Measurements from ENCODE around the gene PIK3CD.
"Not testable (repeated sequence)": the region's sequence is repeated elsewhere in the genome, so short reads cannot be mapped to it uniquely, and the experiment has no call there.

DNA sequence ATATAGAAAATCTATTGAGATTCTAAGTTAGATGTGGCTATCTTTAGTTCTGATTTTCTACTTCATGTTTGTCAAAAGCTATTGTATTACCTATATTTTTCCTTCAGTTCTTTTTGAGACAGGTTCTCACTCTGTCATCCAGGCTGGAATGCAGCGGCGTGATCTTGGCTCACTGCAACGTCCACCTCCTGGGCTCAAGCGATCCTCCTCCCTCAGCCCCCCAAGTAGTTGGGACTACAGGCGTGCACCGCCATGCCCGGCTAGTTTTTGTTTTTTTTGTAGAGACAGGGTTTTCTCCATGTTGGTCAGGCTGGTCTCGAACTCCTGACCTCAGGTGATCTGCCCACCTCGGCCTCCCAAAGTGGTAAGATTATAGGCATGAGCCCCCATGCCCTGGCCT, 96.9 kb downstream of the PIK3CD start:
- not testable (repeated sequence) for TF ChIP-seq POLR2AphosphoS5 (IDR thresholded peaks at IDR 0.05); MXI1 (conservative IDR thresholded peaks at IDR 0.05; ENCODE audit: poor library complexity, severe bottlenecking); TAF1 (IDR thresholded peaks at IDR 0.05; ENCODE audit: low read depth); EZH2 (IDR thresholded peaks at IDR 0.05; ENCODE audit: borderline replicate concordance, insufficient read depth, low read length, poor library complexity, severe bottlenecking); SMC3 (conservative IDR thresholded peaks at IDR 0.05; ENCODE audit: poor library complexity)
- TF ChIP-seq, protein P1, sequence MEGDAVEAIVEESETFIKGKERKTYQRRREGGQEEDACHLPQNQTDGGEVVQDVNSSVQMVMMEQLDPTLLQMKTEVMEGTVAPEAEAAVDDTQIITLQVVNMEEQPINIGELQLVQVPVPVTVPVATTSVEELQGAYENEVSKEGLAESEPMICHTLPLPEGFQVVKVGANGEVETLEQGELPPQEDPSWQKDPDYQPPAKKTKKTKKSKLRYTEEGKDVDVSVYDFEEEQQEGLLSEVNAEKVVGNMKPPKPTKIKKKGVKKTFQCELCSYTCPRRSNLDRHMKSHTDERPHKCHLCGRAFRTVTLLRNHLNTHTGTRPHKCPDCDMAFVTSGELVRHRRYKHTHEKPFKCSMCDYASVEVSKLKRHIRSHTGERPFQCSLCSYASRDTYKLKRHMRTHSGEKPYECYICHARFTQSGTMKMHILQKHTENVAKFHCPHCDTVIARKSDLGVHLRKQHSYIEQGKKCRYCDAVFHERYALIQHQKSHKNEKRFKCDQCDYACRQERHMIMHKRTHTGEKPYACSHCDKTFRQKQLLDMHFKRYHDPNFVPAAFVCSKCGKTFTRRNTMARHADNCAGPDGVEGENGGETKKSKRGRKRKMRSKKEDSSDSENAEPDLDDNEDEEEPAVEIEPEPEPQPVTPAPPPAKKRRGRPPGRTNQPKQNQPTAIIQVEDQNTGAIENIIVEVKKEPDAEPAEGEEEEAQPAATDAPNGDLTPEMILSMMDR (IDR thresholded peaks at IDR 0.05; ENCODE audit: poor library complexity, severe bottlenecking) = not testable (repeated sequence)
- TF ChIP-seq, protein P2, sequence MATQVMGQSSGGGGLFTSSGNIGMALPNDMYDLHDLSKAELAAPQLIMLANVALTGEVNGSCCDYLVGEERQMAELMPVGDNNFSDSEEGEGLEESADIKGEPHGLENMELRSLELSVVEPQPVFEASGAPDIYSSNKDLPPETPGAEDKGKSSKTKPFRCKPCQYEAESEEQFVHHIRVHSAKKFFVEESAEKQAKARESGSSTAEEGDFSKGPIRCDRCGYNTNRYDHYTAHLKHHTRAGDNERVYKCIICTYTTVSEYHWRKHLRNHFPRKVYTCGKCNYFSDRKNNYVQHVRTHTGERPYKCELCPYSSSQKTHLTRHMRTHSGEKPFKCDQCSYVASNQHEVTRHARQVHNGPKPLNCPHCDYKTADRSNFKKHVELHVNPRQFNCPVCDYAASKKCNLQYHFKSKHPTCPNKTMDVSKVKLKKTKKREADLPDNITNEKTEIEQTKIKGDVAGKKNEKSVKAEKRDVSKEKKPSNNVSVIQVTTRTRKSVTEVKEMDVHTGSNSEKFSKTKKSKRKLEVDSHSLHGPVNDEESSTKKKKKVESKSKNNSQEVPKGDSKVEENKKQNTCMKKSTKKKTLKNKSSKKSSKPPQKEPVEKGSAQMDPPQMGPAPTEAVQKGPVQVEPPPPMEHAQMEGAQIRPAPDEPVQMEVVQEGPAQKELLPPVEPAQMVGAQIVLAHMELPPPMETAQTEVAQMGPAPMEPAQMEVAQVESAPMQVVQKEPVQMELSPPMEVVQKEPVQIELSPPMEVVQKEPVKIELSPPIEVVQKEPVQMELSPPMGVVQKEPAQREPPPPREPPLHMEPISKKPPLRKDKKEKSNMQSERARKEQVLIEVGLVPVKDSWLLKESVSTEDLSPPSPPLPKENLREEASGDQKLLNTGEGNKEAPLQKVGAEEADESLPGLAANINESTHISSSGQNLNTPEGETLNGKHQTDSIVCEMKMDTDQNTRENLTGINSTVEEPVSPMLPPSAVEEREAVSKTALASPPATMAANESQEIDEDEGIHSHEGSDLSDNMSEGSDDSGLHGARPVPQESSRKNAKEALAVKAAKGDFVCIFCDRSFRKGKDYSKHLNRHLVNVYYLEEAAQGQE (IDR thresholded peaks at IDR 0.05; ENCODE audit: borderline replicate concordance) = not testable (repeated sequence)
